Stimulated activated CD8-positive, alpha-beta memory T cell treated with anti-CD3 and anti-CD28 coated beads, Interleukin-7, amount 100 ng/mL, for 24 hours (primary cell): Measurements from ENCODE around the gene C1orf53.

Source experiments
- DNase-seq: peaks from one replicate; pipeline ENCODE4 v3.0.0-alpha.2; 2020; ENCODE audit warnings: low read depth

The C1orf53 gene

GRCh38 chr1:197955486-197956394 is 53.3 kb downstream of the C1orf53 start:
- DNase-seq: no peak
